ENCODE results near the gene DPP10.

- TF ChIP-seq CTCF (IDR thresholded peaks at IDR 0.05) (no peak), POLR2A (IDR thresholded peaks at IDR 0.05) (no peak)
Measured at GRCh38 chr2:114724454-114724853, 282.0 kb downstream of the DPP10 start.
